Thoracic aorta (tissue), 2 donors: ENCODE measurements around the gene DSG2. TPM values are rescaled to one million over a fixed set of nuclear protein-coding genes. Genes with fewer than 3 reads are reported as not detected.

Experiments used
- ATAC-seq: fragments of 150-250 bp; one replicate; pipeline ENCODE4 v1.8.0; 2017; ENCODE audit warnings: low read depth; ENCODE audit not compliant: insufficient number of reproducible peaks, low FRiP score
- DNase-seq: peaks from one replicate; pipeline ENCODE4 v3.0.0-alpha.2; 2020; ENCODE audit warnings: low spot score
- H3K27ac ChIP-seq, 2 donors: fragments of 200-600 bp; sonication (generic); 1 replicate in 1 of 2; 2 replicates in 1 of 2; pipeline ENCODE4 v1.5.1; 2016; ENCODE audit warnings: mild to moderate bottlenecking in 2 of 2, moderate library complexity in 2 of 2
- H3K27me3 ChIP-seq: fragments of 200-600 bp; sonication (generic); replicated peaks from 2 replicates; pipeline ENCODE4 v1.6.0; 2016; ENCODE audit warnings: mild to moderate bottlenecking; ENCODE audit not compliant: insufficient read depth
- H3K36me3 ChIP-seq: fragments of 200-600 bp; sonication (generic); one replicate; pipeline ENCODE4 v1.5.1; 2016
- H3K4me1 ChIP-seq, 2 donors: fragments of 200-600 bp; sonication (generic); 1 replicate in 1 of 2; 2 replicates in 1 of 2; pipeline versions ENCODE4 v1.5.1 to v1.6.0; 2016; ENCODE audit warnings: low read depth in 2 of 2, mild to moderate bottlenecking in 1 of 2; ENCODE audit not compliant: control insufficient read depth in 1 of 2
- H3K4me3 ChIP-seq: fragments of 200-600 bp; sonication (generic); 2 replicates; pipeline ENCODE4 v1.5.1; 2016; ENCODE audit warnings: mild to moderate bottlenecking
- H3K9me3 ChIP-seq: fragments of 200-600 bp; sonication (generic); 2 replicates; pipeline ENCODE4 v1.5.1; 2016
- total RNA-seq, 2 donors: library from RNA; depleted of rRNA; stranded (reverse); fragments of >200 nt; gene quantifications; one replicate each; pipeline versions ENCODE4 v1.1.0 to v1.2.3, GENCODE V29; 2016
- TF ChIP-seq, protein P1 (sequence below): fragments of 200-600 bp; sonication (generic); IDR thresholded peaks from one replicate; pipeline ENCODE4 v1.5.1; 2019; ENCODE audit warnings: antibody characterized with exemption

Gene DSG2
- total RNA-seq, 2 donors from 2014 or later, result 0.81 to 2.8 TPM

DNA sequence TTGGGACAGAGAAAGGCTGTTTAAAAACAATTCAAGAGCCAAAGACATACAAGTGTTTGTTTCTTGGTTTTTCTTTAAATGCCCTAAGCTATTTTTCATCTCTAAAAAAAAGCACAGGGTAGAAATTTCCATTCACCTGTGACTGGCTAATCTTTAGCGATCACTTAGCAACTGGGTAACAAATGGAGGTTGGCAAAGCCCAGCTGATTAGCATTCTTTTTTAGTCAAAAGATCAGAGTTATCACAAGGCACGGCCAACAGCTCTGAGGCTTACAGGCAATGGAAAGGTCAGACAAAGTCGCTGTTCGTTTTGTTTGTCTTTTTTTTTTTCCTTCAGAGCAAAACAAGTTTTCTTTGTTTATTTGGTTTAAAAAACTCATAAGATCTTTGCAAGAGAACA, 64.7 kb downstream of the DSG2 start:
- Histone ChIP-seq H3K4me3 (no peak overlapping the region), H3K9me3 (no peaks in the 10 kb centered on the region), H3K27me3 (no peaks in the 10 kb centered on the region), H3K4me1 (no peaks in the 10 kb centered on the region), H3K36me3 (no peaks in the 10 kb centered on the region), H3K27ac (no peak overlapping the region)
- DNase-seq (no peak), ATAC-seq (no peak)
- TF ChIP-seq, protein P1, sequence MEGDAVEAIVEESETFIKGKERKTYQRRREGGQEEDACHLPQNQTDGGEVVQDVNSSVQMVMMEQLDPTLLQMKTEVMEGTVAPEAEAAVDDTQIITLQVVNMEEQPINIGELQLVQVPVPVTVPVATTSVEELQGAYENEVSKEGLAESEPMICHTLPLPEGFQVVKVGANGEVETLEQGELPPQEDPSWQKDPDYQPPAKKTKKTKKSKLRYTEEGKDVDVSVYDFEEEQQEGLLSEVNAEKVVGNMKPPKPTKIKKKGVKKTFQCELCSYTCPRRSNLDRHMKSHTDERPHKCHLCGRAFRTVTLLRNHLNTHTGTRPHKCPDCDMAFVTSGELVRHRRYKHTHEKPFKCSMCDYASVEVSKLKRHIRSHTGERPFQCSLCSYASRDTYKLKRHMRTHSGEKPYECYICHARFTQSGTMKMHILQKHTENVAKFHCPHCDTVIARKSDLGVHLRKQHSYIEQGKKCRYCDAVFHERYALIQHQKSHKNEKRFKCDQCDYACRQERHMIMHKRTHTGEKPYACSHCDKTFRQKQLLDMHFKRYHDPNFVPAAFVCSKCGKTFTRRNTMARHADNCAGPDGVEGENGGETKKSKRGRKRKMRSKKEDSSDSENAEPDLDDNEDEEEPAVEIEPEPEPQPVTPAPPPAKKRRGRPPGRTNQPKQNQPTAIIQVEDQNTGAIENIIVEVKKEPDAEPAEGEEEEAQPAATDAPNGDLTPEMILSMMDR, result no peak

DNA sequence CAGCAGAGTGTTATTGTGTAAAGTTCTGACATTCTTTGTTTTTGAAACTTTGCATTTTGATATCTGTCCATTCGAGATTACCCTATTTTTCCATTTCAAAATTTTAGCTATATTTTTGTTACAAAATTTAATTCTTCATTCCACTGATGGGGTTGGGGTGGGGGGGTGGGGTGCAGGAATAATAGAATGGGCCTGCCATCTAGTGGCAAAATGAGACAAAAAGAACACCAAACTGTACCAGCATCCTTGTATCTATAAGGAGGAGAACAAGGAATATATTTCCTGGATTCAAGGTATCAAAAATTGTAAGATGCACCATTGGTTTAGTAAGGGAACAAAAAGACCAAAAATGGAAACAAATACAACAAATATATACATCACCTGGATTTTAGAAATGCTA, 65.8 kb downstream of the DSG2 start:
- DNase-seq (no peak), ATAC-seq (no peak)
- H3K27me3 ChIP-seq, result no peaks in the 10 kb centered on the region
- no peaks in the 10 kb centered on the region for H3K9me3 ChIP-seq
- no peaks in the 10 kb centered on the region for H3K36me3 ChIP-seq
- H3K4me3 ChIP-seq, result no peak overlapping the region
- H3K27ac ChIP-seq, result no peak overlapping the region
- TF ChIP-seq, protein P1, result no peak
- H3K4me1 ChIP-seq, result no peaks in the 10 kb centered on the region

DNA sequence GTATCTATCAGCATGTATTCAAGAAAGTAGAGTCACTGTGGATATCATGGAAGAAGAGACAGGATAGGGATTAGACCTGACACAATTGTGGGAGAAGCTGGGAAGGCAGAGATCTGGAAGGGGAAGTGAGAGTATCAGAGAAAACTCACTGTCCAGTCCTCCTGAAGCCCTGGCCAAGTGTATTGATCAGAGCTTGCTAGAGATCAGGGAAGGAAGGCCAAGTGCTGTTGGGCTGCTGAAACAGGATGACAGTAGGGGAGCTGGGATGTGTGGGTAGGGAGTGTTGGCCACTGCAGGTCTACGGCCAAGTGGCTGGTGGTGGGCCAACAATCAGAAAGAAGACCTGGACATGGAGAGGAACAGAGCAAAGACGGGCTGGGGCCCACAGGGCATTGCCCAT, 67.4 kb downstream of the DSG2 start:
- no peak for ATAC-seq
- TF ChIP-seq, protein P1, result no peak

DNA sequence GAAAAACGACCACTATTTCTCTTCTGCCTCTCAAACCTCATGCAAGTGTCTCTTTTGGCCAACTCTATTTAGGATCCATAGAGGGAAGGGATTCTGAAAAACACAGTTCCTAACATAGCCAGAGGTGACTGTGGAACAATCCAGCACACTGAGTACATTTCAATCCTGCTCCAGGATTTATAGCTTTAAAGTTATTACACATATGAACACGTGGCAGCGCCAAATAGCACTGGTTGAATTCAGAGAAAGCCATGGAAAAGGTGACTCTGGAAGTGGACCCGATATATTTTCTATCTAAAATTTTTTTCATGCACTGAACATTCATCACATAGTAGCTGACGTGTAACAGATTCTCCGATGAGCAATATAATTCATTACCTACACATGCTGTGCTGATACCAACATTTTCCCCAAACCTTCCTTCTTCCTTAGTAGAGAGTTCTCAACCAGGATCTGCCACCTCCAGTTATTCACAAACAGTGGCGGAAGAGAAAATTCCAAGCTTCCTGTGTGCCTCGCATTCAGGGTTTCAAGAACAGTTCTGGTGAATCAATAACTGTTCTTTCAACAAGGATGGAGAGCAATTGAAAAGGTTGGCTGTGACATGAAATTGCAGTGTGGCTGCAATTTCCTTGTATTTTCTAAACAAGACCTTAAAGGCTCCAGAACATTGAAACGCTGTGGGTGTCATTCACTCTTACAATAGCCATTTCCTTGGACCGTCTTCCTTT, 68.0 kb downstream of the DSG2 start:
- no peak overlapping the region for H3K4me3 ChIP-seq
- TF ChIP-seq, protein P1, result no peak
- H3K27ac ChIP-seq, result no peak overlapping the region
- H3K36me3 ChIP-seq, result no peaks in the 10 kb centered on the region
- no peak for DNase-seq
- no peak for ATAC-seq
- H3K4me1 ChIP-seq, result no peaks in the 10 kb centered on the region
- no peaks in the 10 kb centered on the region for H3K9me3 ChIP-seq
- no peaks in the 10 kb centered on the region for H3K27me3 ChIP-seq

More for the DNA sequence above, 67.4 kb downstream of the DSG2 start:
- no peaks in the 10 kb centered on the region for H3K36me3 ChIP-seq
- H3K27ac ChIP-seq, result no peak overlapping the region
- DNase-seq, result no peak
- H3K9me3 ChIP-seq, result no peaks in the 10 kb centered on the region
- H3K4me3 ChIP-seq, result no peak overlapping the region
- H3K4me1 ChIP-seq, result no peaks in the 10 kb centered on the region
- no peaks in the 10 kb centered on the region for H3K27me3 ChIP-seq

DNA sequence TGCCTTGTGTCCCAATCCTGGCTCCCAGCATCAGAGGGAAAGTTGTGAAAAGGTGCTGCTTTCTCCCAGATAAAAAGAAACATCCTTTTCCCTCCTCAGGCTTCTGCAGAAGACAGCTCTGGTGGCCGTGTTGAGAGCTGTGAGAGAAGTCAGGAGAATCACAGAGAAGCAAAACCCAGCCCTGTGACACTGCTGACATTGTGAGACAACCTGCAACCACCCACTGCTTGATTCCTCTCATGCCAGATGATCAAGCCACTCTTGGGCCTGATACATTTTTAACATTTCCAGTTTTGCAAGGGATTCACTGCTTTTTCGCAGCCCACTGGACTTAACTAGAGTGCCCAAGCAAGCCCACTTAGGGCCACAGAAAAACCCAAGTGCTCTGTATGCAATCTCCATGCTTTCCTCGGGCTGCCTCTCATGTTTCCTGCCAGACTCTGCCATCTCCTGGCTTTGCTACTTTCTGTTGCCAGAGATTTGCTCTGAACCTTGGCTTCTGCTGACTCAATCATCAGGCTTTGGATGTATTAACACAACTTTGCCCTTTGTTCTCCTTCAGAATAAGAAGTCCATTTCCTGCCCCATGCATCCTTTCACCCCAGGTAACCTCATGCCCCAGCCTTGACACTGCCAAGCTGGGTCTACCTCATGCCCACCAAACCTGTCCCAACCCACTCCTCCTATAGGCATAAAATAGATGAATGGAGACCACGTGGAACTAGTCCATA, 68.8 kb downstream of the DSG2 start:
- H3K36me3 ChIP-seq, result no peaks in the 10 kb centered on the region
- TF ChIP-seq, protein P1, result no peak
- ATAC-seq (no peak), DNase-seq (no peak)
- H3K9me3 ChIP-seq, result no peaks in the 10 kb centered on the region
- no peaks in the 10 kb centered on the region for H3K27me3 ChIP-seq
- no peak overlapping the region for H3K27ac ChIP-seq
- H3K4me1 ChIP-seq, result no peaks in the 10 kb centered on the region
- H3K4me3 ChIP-seq, result no peak overlapping the region
